ENCODE measurements around the gene PLA2G2F. TPM values are rescaled to one million over a fixed set of nuclear protein-coding genes. Genes with fewer than 3 reads are reported as not detected.

The PLA2G2F gene
- total RNA-seq, 1 donor from 2014 or later = not detected

- Mint-ChIP-seq H3K4me3 (no peak overlapping the region), H3K9me3 (no peaks in the 10 kb centered on the region), H3K36me3 (ENCODE audit: low read depth) (no peaks in the 10 kb centered on the region), H3K27me3 (ENCODE audit: low read depth) (no peaks in the 10 kb centered on the region), H3K27ac (ENCODE audit: unreplicated experiment) (peak overlapping the region; percentile 35), H3K4me1 (peaks cover 20% of the 10 kb centered on the region)
- no peak for DNase-seq (ENCODE audit: low read depth, low spot score)
- TF ChIP-seq CTCF (conservative IDR thresholded peaks at IDR 0.05) = no peak
These were observed 29.8 kb upstream of the PLA2G2F start for GRCh38 chr1:20109223-20109856.

DNA sequence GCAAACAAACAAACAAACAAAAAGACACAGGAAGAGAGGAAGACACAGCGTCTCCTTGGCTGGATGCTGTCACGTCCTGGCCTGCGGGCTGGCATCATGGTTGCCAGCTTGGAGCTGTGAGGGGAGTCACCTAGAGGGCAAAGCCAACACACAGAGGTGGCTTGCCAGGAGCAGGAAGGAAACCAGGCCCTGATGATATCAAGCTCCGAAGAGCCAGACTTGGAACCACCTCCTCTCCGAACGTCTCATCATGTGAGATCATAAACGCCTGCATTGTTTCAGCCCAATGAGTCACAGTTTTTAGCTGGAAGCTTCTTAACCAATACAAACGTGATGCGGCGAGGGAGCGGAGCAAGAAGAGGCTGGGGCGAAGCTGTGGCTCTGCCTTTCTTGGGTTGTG is 28.4 kb upstream of the PLA2G2F start:
- no peak for DNase-seq (ENCODE audit: low read depth, low spot score)
- H3K4me1 Mint-ChIP-seq = peaks cover 20% of the 10 kb centered on the region
- H3K9me3 Mint-ChIP-seq = no peaks in the 10 kb centered on the region
- peak overlapping the region; percentile 75 for H3K27ac Mint-ChIP-seq (ENCODE audit: unreplicated experiment)
- no peaks in the 10 kb centered on the region for H3K27me3 Mint-ChIP-seq (ENCODE audit: low read depth)
- no peaks in the 10 kb centered on the region for H3K36me3 Mint-ChIP-seq (ENCODE audit: low read depth)
- no peak overlapping the region for H3K4me3 Mint-ChIP-seq
- no peak for TF ChIP-seq CTCF (conservative IDR thresholded peaks at IDR 0.05)

DNA sequence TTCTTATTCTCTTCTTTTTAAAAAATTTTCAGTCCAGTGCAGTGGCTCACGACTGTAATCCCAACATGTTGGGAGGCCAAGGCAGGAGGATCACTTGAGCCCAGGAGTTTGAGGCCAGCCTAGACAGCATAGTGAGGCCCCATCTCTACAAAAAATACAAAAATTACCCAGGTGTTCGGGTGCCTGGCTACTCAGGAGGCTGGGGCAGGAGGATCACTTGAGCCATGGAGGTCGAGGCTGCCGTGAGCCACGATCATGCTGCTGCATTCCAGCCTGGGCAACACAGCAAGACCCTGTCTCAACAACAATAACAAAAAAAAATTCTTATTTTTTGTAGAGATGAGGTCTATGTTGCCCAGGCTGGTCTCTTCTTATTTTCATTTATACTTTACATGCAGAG is 27.7 kb upstream of the PLA2G2F start:
- DNase-seq (ENCODE audit: low read depth, low spot score) = no peak
- Mint-ChIP-seq H3K9me3 (no peaks in the 10 kb centered on the region), H3K27ac (ENCODE audit: unreplicated experiment) (no peak overlapping the region), H3K27me3 (ENCODE audit: low read depth) (no peaks in the 10 kb centered on the region), H3K4me1 (peaks cover 20% of the 10 kb centered on the region), H3K36me3 (ENCODE audit: low read depth) (no peaks in the 10 kb centered on the region), H3K4me3 (no peak overlapping the region)
- no peak for TF ChIP-seq CTCF (conservative IDR thresholded peaks at IDR 0.05)

- Mint-ChIP-seq H3K4me3 (no peak overlapping the region), H3K36me3 (ENCODE audit: low read depth) (no peaks in the 10 kb centered on the region), H3K4me1 (peaks cover 17% of the 10 kb centered on the region), H3K9me3 (no peaks in the 10 kb centered on the region), H3K27ac (ENCODE audit: unreplicated experiment) (no peak overlapping the region), H3K27me3 (ENCODE audit: low read depth) (peaks cover 3% of the 10 kb centered on the region)
- no peak for TF ChIP-seq CTCF (conservative IDR thresholded peaks at IDR 0.05)
- DNase-seq (ENCODE audit: low read depth, low spot score) = no peak
These were observed 26.7 kb upstream of the PLA2G2F start for GRCh38 chr1:20112279-20113000.

DNA sequence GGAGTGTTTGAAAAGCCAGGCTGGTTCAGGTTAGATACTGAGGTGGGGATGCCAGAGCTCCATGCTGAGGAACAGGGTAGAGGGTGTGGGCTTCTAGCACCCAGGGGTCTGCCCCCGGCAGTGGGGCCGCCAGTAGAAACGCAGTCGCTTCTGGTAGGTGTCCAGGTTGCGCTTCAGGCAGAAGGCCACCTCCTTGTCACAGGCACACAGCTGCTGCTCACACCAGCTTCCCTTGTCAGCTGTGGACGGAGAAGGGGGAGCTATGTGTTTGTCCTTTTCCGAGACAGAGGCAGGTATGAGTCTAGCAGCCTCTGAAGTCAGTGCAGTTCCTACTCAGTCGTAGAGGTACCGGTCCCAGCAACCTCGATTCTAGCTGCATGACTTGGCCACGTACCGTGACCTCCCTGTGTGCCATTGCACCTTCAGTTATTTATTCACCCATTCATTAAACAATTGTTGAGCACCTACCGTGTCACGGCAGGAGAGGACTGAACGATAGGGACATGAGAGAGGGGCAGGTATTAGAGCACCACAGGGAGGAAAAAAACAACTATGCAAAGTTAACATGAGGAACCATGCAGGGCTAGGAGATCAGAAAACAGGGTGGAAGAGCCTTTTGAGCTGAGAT is 25.0 kb upstream of the PLA2G2F start:
- Mint-ChIP-seq H3K27me3 (ENCODE audit: low read depth) (peaks cover 3% of the 10 kb centered on the region), H3K4me1 (peaks cover 4% of the 10 kb centered on the region), H3K36me3 (ENCODE audit: low read depth) (no peaks in the 10 kb centered on the region), H3K4me3 (no peak overlapping the region), H3K27ac (ENCODE audit: unreplicated experiment) (no peak overlapping the region), H3K9me3 (no peaks in the 10 kb centered on the region)
- DNase-seq (ENCODE audit: low read depth, low spot score) = no peak
- TF ChIP-seq CTCF (conservative IDR thresholded peaks at IDR 0.05) = no peak

Data from neural crest cell (in vitro differentiated cells).